GM18511 (cell line): ENCODE data around the gene ETV3L.
A peak's percentile ranks its signal among the peaks of the same experiment; 100 is the strongest.
"Not testable (repeated sequence)": the region's sequence is repeated elsewhere in the genome, so short reads cannot be mapped to it uniquely, and the experiment has no call there.

ENCODE experiments used
- ATAC-seq: cut with Tn5 transposase; IDR thresholded peaks from one replicate; pipeline ENCODE4 v1.9.1; 2021; ENCODE audit warnings: mild to moderate bottlenecking, moderate library complexity; ENCODE audit not compliant: unreplicated experiment

ETV3L gene

DNA sequence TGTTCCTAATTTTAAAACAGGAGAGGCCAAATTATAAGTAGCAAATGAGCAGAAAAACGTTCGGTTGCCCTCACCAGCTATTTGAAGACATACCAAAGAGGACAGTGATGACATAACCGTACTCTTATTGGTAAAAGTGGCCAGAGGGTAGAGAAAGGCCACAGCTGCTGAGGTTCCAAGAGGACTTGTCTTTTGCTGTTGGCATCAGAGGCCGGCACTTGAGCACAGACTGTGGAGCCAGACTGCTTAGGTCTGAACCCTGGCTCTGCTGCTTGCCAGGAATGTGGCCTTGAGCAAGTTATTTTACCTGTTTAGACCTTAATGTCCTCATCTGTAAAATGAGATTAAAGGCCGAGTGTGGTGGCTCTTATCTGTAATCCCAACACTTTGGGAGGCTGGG lies 14.9 kb downstream of the ETV3L start:
- ATAC-seq = no peak

DNA sequence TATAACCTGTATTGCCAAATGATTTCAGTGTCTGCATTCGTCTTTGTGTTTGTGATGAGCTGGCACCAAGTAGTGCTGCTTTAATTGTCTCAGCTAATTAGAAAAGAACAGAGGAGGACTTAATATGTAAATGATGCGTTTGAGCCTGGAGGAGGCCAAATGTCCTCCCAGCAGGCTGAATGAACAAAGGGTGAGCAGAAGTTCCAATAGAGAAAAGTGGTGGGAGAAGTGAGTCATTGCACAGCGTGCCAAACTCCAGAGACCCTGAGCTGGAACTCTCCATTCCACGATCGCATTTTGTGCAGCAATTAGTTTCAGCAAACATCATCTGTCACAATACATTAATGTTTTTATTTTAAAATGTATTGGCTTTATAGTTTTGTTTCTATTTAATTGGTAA lies 17.9 kb downstream of the ETV3L start:
- no peak for ATAC-seq

DNA sequence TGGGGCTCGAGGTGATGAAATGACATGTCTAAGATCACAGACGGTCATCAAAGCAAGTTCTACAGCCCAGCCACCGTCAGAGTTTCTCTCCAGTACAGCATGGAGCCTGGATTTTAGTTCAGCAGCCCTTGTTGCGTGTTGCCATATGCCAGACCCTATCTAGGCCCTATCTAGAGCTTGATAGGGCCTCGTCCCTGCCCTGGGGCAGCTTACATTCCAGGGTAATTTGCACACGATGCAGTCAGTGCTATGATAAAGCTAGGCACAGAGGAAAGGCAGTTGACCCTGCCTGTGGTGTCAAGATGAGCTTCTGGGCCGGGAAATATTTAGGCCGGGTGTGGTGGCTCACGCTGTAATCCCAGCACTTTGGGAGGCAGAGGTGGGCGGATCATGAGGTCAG lies 18.9 kb downstream of the ETV3L start:
- ATAC-seq = no peak

DNA sequence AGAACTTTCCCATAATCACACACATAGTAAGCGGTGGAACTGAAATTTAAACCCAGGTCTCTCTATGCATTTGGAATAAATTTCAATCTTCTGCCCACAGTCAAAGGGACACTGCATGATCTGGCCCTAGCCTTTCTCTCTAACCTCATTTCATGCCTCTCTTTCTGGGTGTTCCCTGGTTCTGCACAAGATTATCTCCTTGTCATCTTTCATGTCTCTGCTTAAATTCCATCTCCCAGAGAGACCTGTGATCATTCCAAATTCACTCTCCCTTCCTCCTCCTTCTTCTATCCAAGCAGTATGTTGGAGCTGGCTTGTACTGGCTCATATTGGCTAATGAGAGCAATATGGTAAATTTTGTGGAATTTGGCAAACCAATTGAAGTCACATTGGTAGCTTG lies 22.2 kb downstream of the ETV3L start:
- no peak for ATAC-seq

DNA sequence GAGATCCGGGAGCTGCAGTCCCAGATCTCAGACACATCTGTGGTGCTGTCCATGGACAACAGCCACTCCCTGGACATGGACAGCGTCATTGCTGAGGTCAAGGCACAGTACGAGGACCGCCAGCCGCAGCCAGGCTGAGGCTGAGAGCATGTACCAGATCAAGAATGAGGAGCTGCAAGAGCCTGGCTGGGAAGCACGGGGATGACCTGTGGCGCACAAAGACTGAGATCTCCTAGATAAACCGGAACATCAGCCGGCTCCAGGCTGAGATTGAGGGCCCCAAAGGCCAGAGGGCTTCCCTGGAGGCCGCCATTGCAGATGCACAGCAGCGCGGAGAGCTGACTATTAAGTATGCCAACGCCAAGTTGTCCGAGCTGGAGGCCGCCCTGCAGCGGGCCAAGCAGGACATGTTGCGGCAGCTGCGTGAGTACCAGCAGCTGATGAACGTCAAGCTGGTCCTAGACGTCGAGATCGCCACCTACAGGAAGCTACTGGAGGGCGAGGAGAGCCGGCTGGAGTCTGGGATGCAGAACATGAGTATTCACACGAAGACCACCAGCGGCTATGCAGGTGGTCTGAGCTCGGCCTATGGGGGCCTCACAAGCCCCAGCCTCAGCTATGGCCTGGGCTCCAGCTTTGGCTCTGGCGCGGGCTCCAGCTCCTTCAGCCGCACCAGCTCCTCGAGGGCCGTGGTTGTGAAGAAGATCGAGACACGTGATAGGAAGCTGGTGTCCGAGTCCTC lies 25.5 kb downstream of the ETV3L start:
- ATAC-seq = no peak

DNA sequence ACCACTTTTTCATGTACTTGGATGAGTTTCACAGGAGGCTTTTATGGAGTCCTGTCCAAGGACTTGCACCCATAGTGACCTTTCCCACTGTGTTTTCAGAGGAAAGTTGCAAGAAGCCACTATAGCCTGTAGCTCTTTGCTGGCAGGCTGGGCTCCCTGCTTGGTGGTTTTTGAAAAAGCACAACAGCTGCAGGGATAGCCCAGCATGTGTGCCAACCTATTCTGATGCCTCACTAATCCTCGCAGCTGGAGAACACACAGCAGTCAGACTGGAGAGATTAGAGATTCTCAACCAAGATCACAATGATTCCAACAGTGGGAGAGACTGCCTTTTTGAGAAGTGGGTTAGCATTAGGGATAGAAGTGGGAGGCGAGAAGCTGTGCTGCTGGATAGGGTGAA lies 30.0 kb downstream of the ETV3L start:
- ATAC-seq = no peak

DNA sequence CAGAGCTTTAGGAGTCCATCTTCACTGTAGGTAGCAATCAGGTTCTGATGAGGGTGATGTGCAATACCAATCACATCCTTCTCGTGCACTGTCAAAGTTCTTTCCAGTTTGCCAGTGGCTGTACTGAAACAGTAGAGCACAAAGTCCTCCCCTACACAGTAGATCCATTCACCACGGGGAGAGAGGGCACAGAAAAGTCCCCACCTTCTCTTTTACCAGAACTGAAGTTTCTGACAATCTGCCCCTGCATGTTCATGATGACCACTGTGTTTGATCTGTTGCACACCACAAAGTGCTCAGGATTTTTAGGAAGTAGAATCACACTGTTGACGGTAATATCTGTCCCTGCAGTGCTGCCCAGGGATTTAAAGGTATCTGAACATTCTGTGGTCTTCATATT lies 40.4 kb downstream of the ETV3L start:
- ATAC-seq = not testable (repeated sequence)

DNA sequence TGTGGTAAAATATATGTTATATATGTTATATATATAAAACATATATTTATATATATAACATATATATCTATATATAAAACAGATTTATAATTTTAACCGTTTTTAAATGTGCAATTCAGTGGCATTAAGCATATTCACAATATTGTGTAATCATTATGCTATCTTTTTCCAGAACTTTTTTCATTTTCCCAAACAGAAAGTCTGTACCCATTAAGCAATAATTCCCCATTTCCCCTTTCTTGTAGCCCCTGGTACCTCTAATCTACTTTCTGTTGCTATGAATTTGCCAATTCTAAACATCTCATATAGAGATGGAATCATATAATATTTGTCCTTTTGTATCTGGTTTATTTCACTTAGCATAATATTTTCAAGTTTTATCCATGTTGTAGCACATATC lies 43.3 kb downstream of the ETV3L start:
- ATAC-seq = no peak

DNA sequence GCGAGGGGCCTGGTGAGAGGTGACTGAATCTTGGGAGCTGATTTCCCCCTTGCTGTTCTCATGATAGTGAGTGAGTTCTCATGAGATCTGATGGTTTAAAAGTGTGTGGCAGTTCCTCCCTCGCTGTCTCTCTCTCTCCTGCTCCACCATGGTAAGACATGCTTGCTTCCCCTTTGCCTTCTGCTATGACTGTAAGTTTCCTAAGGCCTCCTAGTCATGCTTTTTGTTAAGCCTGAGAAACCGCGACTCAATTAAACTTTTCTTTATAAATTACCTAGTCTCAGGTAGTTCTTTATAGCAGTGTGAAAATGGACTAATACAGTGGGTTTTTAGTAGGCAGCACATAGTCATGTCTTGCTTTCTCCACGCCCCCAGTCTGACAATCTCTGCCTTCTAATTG lies 43.9 kb downstream of the ETV3L start:
- not testable (repeated sequence) for ATAC-seq

DNA sequence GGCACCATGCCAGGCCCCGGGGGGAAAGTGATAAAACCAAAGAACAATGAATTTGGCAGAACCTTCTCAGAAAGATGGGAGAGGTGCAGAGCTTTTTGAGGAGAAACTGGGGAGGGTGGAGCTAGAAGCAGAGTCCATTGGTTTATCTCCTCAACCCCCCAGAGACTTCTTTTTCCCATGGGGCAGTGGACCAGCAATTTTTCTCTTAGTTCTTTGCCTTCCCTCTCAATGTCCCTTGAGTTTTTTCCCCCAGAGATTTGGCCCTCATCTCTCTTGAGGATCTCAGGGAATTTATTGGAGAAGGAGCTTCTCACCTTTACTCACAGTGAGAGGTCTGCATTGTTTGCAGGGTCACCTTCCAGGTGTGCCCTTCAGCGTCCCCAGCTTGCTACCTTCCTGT lies 48.8 kb downstream of the ETV3L start:
- ATAC-seq = no peak

DNA sequence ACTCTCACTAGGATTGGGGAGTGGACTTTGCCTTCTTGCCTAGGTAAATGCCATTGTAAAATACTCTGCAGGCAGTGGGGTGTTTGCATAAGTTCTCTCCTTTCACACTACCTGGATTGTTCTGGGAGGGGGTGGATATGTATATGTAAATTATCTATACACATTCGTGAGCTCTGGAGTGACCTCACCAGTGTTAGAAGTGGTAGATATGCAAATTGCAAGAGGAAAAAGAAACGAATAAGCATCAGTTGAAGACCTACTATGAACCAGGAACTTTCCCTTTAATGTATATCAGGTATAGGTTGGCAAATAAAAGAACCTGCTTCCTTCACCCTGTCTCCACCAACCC lies 52.6 kb downstream of the ETV3L start:
- ATAC-seq = no peak

DNA sequence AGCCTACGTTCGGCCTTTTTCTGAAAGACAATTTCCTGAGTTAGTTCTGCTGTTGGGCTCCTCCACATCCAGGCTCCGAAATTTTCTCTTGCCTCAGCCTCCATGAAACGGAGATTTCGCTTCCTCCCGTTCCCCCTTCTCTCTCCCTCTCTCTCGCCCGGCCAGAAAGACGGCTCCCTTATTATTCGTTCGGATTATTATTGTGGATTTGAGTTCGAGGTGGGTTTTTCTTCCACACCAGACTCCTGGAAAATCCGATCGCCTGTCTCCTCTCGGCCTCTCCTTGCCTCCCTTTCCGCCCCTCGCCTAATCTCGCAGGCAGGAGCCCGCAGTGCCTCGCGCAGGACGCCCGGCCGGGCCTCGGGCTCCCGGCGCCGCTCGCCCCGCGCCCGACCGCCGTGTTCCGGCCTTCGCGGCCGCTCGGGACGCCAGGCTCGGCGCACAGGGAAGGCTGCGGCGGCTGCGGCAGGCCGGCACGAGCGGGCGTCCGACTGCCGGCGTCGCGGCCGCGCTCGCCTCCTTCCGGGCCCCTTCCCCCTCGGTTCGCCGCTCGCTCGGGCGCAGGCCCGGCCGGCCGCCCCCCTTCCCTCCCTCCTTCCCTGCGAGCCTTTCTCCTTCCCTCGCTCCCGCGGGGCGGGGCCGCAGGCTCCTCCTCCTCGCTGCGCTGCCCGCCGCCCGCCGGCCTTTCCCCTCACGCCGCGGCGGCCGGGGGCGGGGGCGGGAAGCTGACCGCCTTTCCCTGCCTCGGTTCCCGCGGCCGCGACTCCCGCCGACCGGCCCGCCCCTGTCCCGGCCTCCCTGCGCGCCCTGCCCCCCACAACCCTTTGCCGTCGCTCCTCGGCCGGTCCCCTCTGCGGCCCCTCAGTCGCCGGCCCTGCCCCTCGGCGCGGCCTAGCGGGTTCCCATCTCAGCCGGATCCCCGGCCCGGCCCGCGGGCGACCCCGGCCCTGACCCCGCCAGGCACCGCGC lies 54.1 kb downstream of the ETV3L start, which contains the start of gene ARHGEF11:
TSS of gene ARHGEF11 (minus strand) at position 493 of the 969 bp plus-strand sequence. CDS start 1,412 bp downstream, outside the sequence.
- ATAC-seq = peak; percentile 90

DNA sequence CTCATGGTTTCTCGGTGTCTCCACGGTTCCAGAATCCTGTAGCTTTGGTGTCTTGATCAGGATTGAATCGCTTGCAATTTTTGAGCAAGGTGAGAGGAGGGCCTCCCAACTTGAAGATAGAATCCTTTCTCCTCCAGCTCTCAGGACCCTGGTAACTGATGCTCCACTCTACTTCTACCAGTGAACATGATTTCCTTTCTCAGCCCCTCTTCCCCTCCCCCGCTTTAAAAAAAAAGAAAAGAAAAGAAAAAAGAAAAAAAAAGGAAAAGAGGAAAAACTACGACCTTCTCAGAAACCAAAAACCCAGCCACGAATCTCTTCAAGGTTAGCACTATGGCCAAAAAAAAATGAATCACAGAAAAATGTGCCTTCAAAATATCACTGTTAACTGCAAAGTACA lies 55.3 kb downstream of the ETV3L start:
- no peak for ATAC-seq

DNA sequence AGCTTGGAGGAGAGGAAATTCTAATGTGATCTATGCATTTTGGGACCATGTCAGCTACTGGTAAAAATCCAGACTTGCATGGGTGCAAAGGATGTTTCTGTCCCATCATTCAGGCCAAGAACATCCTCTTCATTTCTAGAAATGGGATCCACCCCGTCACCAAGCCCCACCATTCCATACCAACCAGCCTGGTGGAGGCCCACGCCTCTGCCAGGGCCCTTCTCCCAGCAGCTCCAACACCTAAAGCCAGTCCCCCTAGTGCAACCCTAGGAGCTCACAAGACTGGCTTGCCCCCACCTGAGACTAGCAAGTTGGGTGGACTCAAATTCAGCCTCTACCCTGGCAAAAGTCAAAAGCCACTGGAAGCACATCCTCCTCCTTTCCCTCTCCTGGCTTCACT lies 55.9 kb downstream of the ETV3L start:
- no peak for ATAC-seq

DNA sequence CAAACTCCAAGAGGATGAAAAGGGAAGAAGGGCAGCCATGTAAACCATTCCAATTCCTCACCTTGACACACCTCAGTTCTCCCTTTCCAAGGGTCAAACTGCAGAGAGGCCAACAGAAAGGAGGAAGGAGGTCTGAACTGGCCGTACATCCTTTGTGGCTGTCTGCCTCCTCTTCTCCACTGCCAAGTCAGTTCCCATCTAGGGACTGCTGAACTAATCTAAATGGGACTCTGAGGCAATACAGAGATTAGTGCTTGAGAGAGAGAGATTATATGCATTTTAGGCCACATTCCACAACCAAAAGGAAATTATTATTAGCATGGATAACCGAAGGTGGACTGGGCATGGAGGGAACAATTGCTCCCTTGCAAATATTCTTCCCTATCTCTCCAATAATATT lies 56.8 kb downstream of the ETV3L start:
- ATAC-seq = no peak
